Measurements from ENCODE around the gene CMC1.

Gene CMC1

GRCh38 chr3:28226020-28226419 lies 15.4 kb upstream of the CMC1 start:
- no peak for DNase-seq (ENCODE audit: low read depth)
- H3K4me3 ChIP-seq (replicated peaks; ENCODE audit: low read depth, low read length): no peak overlapping the region
- no peak for TF ChIP-seq CTCF (IDR thresholded peaks at IDR 0.05; ENCODE audit: low read length, missing control alignments)

DNA sequence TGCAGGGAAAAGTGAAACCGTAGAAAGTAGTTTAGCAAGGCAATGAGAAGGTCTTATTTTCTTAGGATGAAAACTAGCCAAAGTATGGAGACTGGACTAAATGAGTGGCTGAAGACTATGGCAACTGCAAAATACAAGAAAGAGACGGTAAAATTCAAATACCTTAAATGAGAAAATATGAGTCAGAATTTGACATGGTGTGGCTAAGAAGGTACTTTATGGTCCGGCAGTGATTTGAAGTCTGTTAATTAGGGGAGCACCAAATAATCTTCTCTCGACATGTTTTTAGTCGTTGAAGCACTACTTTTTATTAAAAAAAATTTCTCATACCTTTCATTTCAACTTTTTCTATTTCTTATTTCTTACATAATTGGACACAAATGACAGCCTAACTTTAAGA lies 12.8 kb upstream of the CMC1 start:
- no peak for TF ChIP-seq CTCF (IDR thresholded peaks at IDR 0.05; ENCODE audit: low read length, missing control alignments)
- no peak overlapping the region for H3K4me3 ChIP-seq (replicated peaks; ENCODE audit: low read depth, low read length)
- DNase-seq (ENCODE audit: low read depth): no peak

GRCh38 chr3:28232659-28233058 lies 8.8 kb upstream of the CMC1 start:
- H3K4me3 ChIP-seq (replicated peaks; ENCODE audit: low read depth, low read length): no peak overlapping the region
- no peak for TF ChIP-seq CTCF (IDR thresholded peaks at IDR 0.05; ENCODE audit: low read length, missing control alignments)
- DNase-seq (ENCODE audit: low read depth): no peak

DNA sequence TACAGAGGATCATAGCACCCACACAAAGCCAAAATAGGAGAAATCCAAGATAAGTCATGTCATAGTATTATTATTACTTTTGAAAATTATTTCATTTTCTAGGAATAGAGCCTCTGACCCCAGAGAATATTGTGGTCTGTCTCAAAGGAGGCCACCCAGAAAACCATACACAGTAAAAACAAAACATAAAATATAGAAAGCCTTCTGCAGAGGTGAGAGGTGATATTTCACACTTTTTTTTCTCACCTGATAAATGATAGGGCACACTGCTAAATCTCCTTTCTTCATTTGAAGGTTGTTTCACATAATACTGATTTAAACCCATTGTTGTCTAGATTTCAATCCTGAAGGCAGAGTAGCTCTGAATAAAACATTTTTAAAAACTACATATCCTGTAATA lies 7.0 kb upstream of the CMC1 start:
- TF ChIP-seq CTCF (IDR thresholded peaks at IDR 0.05; ENCODE audit: low read length, missing control alignments): no peak
- no peak for DNase-seq (ENCODE audit: low read depth)
- no peak overlapping the region for H3K4me3 ChIP-seq (replicated peaks; ENCODE audit: low read depth, low read length)

GRCh38 chr3:28239108-28239507 lies 2.3 kb upstream of the CMC1 start:
- no peak for DNase-seq (ENCODE audit: low read depth)
- no peak for TF ChIP-seq CTCF (IDR thresholded peaks at IDR 0.05; ENCODE audit: low read length, missing control alignments)
- H3K4me3 ChIP-seq (replicated peaks; ENCODE audit: low read depth, low read length): no peak overlapping the region

- H3K4me3 ChIP-seq (replicated peaks; ENCODE audit: low read depth, low read length): no peak overlapping the region
- no peak for DNase-seq (ENCODE audit: low read depth)
- no peak for TF ChIP-seq CTCF (IDR thresholded peaks at IDR 0.05; ENCODE audit: low read length, missing control alignments)
Observed at GRCh38 chr3:28240441-28240840, 978 bp upstream of the CMC1 start.

GRCh38 chr3:28242519-28242918 lies 1.1 kb downstream of the CMC1 start:
- TF ChIP-seq CTCF (IDR thresholded peaks at IDR 0.05; ENCODE audit: low read length, missing control alignments): no peak
- no peak for DNase-seq (ENCODE audit: low read depth)
- H3K4me3 ChIP-seq (replicated peaks; ENCODE audit: low read depth, low read length): peak overlapping the region; percentile 91
